ENCODE results near the gene BATF3.

- TF ChIP-seq, protein P1, sequence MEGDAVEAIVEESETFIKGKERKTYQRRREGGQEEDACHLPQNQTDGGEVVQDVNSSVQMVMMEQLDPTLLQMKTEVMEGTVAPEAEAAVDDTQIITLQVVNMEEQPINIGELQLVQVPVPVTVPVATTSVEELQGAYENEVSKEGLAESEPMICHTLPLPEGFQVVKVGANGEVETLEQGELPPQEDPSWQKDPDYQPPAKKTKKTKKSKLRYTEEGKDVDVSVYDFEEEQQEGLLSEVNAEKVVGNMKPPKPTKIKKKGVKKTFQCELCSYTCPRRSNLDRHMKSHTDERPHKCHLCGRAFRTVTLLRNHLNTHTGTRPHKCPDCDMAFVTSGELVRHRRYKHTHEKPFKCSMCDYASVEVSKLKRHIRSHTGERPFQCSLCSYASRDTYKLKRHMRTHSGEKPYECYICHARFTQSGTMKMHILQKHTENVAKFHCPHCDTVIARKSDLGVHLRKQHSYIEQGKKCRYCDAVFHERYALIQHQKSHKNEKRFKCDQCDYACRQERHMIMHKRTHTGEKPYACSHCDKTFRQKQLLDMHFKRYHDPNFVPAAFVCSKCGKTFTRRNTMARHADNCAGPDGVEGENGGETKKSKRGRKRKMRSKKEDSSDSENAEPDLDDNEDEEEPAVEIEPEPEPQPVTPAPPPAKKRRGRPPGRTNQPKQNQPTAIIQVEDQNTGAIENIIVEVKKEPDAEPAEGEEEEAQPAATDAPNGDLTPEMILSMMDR (IDR thresholded peaks at IDR 0.05) = no peak
- TF ChIP-seq POLR2AphosphoS5 (IDR thresholded peaks at IDR 0.05) (no peak), POLR2A (IDR thresholded peaks at IDR 0.05) (no peak), EP300 (IDR thresholded peaks at IDR 0.05) (no peak)
Measured at GRCh38 chr1:212722270-212722957, 22.8 kb upstream of the BATF3 start.
